SK-N-SH (cell line): ENCODE measurements around the gene EHD3. TPM values are rescaled to one million over a fixed set of nuclear protein-coding genes. Genes with fewer than 3 reads are reported as not detected.

ENCODE experiments used
- CTCF ChIA-PET: fragments of 300-600, 350-600 bp; formaldehyde crosslinking; extraction: SDS; loops from one replicate; lab custom pipeline; 2021; lab: Yijun Ruan, JAX
- POLR2A ChIA-PET: fragments of 350-600 bp; sonication (Branson Sonifier 250); formaldehyde crosslinking; extraction: SDS; loops from one replicate; lab custom pipeline; 2020; ENCODE audit warnings: antibody characterized with exemption, inconsistent platforms; lab: Yijun Ruan, JAX
- DNase-seq: peaks from one replicate; pipeline ENCODE4 v3.0.0; 2012
- H2AFZ ChIP-seq: fragments of 200-600 bp; sonication (generic); 2 replicates; pipeline ENCODE4 v1.8.1; 2016; ENCODE audit warnings: antibody characterized with exemption, mild to moderate bottlenecking, low read depth
- H3F3A ChIP-seq: fragments of 200-600 bp; sonication (generic); replicated peaks from 2 replicates; pipeline ENCODE3; 2016; ENCODE audit warnings: antibody characterized with exemption, mild to moderate bottlenecking; ENCODE audit not compliant: insufficient read depth
- H3K27ac ChIP-seq, 2 experiments: fragments of 200-500 bp in 1 of 2; fragments of 200-600 bp in 1 of 2; sonication (Bioruptor generic) in 1 of 2; sonication (generic), shearing (Covaris generic) in 1 of 2; 2 replicates each; pipeline versions ENCODE4 v1.5.1 to v1.6.1; 2014 to 2016; ENCODE audit warnings: low read depth in 2 of 2, inconsistent platforms in 1 of 2, low read length in 1 of 2, mild to moderate bottlenecking in 1 of 2, mixed read lengths in 1 of 2
- H3K27me3 ChIP-seq: fragments of 200-600 bp; sonication (generic), shearing (Covaris generic); 2 replicates; pipeline ENCODE4 v1.6.1; 2016; ENCODE audit warnings: mixed run types; ENCODE audit not compliant: insufficient read depth
- H3K36me3 ChIP-seq, 2 experiments: fragments of 200-500 bp in 1 of 2; fragments of 200-600 bp in 1 of 2; sonication (Bioruptor generic) in 1 of 2; sonication (generic) in 1 of 2; replicated peaks in 1 of 2; 2 replicates each; pipeline versions ENCODE3 to v1.5.1; 2014 to 2016; ENCODE audit warnings: low read length in 1 of 2, mild to moderate bottlenecking in 1 of 2; ENCODE audit not compliant: insufficient read depth in 2 of 2, control insufficient read depth in 1 of 2
- H3K4me1 ChIP-seq, 2 experiments: fragments of 200-500 bp in 1 of 2; fragments of 200-600 bp in 1 of 2; sonication (Bioruptor generic) in 1 of 2; sonication (generic), shearing (Covaris generic) in 1 of 2; 2 replicates each; pipeline versions ENCODE4 v1.5.1 to v1.6.1; 2014 to 2016; ENCODE audit warnings: low read depth in 1 of 2, low read length in 1 of 2, mixed run types in 1 of 2; ENCODE audit not compliant: insufficient read depth in 2 of 2, control insufficient read depth in 1 of 2
- H3K4me2 ChIP-seq: fragments of 200-600 bp; sonication (generic), shearing (Covaris generic); 2 replicates; pipeline ENCODE4 v1.6.1; 2017; ENCODE audit warnings: mixed run types
- H3K4me3 ChIP-seq, 2 experiments: fragments of 200-500 bp in 1 of 2; fragments of 200-600 bp in 1 of 2; sonication (Bioruptor generic) in 1 of 2; sonication (generic), shearing (Covaris generic) in 1 of 2; 2 replicates each; pipeline versions ENCODE4 v1.5.1 to v1.8.1; 2014 to 2016; ENCODE audit warnings: low read depth in 2 of 2, inconsistent platforms in 1 of 2, low read length in 1 of 2, mild to moderate bottlenecking in 1 of 2, mixed read lengths in 1 of 2, moderate library complexity in 1 of 2
- H3K79me2 ChIP-seq: fragments of 200-600 bp; sonication (generic); 2 replicates; pipeline ENCODE4 v1.8.1; 2017; ENCODE audit warnings: mild to moderate bottlenecking; ENCODE audit not compliant: insufficient read depth
- H3K9ac ChIP-seq: fragments of 200-600 bp; sonication (generic); 2 replicates; pipeline ENCODE4 v1.6.1; 2017; ENCODE audit warnings: mixed run types
- H3K9me2 ChIP-seq: fragments of 200-600 bp; sonication (generic); 2 replicates; pipeline ENCODE4 v1.6.1; 2017; ENCODE audit warnings: mixed run types
- H3K9me3 ChIP-seq: fragments of 200-600 bp; sonication (generic); 2 replicates; pipeline ENCODE4 v1.6.1; 2017; ENCODE audit warnings: mixed run types, mild to moderate bottlenecking, moderate library complexity
- H4K20me1 ChIP-seq: fragments of 200-600 bp; sonication (generic); 2 replicates; pipeline ENCODE4 v1.6.1; 2017; ENCODE audit warnings: mild to moderate bottlenecking, mixed run types; ENCODE audit not compliant: insufficient read depth
- CHD2 ChIP-seq: fragments of 150-350 bp; IDR thresholded peaks from 2 replicates; pipeline ENCODE4 v1.6.1; 2018; ENCODE audit warnings: low read length; ENCODE audit not compliant: partially characterized antibody
- ELF1 ChIP-seq: IDR thresholded peaks from 2 replicates; pipeline ENCODE4 v1.4.0; 2012
- EZH2phosphoT487 ChIP-seq: fragments of 200-600 bp; sonication (generic); IDR thresholded peaks from 2 replicates; pipeline ENCODE4 v1.6.1; 2017; ENCODE audit warnings: low read depth, mixed run types, mild to moderate bottlenecking, antibody characterized with exemption, moderate library complexity, borderline replicate concordance
- FOSL2 ChIP-seq: IDR thresholded peaks from 2 replicates; pipeline ENCODE4 v1.4.0; 2012; ENCODE audit warnings: low read depth, mild to moderate bottlenecking, moderate library complexity, borderline replicate concordance
- FOXJ3 ChIP-seq: sonication (generic); formaldehyde crosslinking; IDR thresholded peaks from 2 replicates; pipeline ENCODE4 v1.5.1; 2020; ENCODE audit warnings: mild to moderate bottlenecking, missing genetic modification reagents
- GABPA ChIP-seq: IDR thresholded peaks from 2 replicates; pipeline ENCODE4 v1.4.0; 2012; ENCODE audit warnings: low read depth, mild to moderate bottlenecking
- GATA2 ChIP-seq: sonication (generic); formaldehyde crosslinking; IDR thresholded peaks from 2 replicates; pipeline ENCODE4 v1.5.0; 2020; ENCODE audit warnings: mild to moderate bottlenecking, missing genetic modification reagents
- JUND ChIP-seq: IDR thresholded peaks from 2 replicates; pipeline ENCODE4 v1.4.0; 2012
- MEF2A ChIP-seq: IDR thresholded peaks from 2 replicates; pipeline ENCODE4 v1.4.0; 2012; ENCODE audit warnings: low read depth, borderline replicate concordance
- NFIC ChIP-seq: IDR thresholded peaks from 2 replicates; pipeline ENCODE4 v1.4.0; 2012; ENCODE audit warnings: borderline replicate concordance
- NRF1 ChIP-seq: IDR thresholded peaks from 2 replicates; pipeline ENCODE4 v1.6.1; 2012; ENCODE audit warnings: low read depth, mild to moderate bottlenecking, low read length
- POLR2AphosphoS5 ChIP-seq: IDR thresholded peaks from 2 replicates; pipeline ENCODE4 v1.6.1; 2012; ENCODE audit warnings: low read depth, low read length
- RFX5 ChIP-seq: IDR thresholded peaks from 2 replicates; pipeline ENCODE4 v1.6.1; 2012; ENCODE audit warnings: mild to moderate bottlenecking, improper control_type of control experiment, low read length
- SIN3A ChIP-seq: IDR thresholded peaks from 2 replicates; pipeline ENCODE4 v1.6.1; 2012; ENCODE audit warnings: low read depth, mild to moderate bottlenecking, low read length, moderate library complexity, borderline replicate concordance
- TCF12 ChIP-seq: IDR thresholded peaks from 2 replicates; pipeline ENCODE4 v1.4.0; 2012
- TEAD4 ChIP-seq: IDR thresholded peaks from 2 replicates; pipeline ENCODE4 v1.4.0; 2012; ENCODE audit warnings: mild to moderate bottlenecking, borderline replicate concordance; ENCODE audit not compliant: insufficient read depth
- WGBS: methylation state at CpG from one replicate; pipeline ENCODE4 v1.1.6; 2017; ENCODE audit warnings: low lambda C conversion rate; 5-methylcytosine and 5-hydroxymethylcytosine counted together
- polyA plus RNA-seq, 3 experiments: library from polyadenylated mRNA; depleted of rRNA; stranded (reverse); fragments of >200 nt; gene quantifications; 2 replicates each; pipeline ENCODE4 v1.2.3, GENCODE V29; 2012
- TF ChIP-seq, protein P1 (sequence below): fragments of 200-600 bp; sonication (generic); IDR thresholded peaks from 2 replicates; pipeline ENCODE4 v1.6.1; 2017; ENCODE audit warnings: antibody characterized with exemption, mild to moderate bottlenecking, moderate library complexity
- TF ChIP-seq, protein P2 (sequence below): IDR thresholded peaks from 2 replicates; pipeline ENCODE4 v1.4.0; 2012; ENCODE audit warnings: low read depth, borderline replicate concordance
- TF ChIP-seq, protein P3 (sequence below): IDR thresholded peaks from 2 replicates; pipeline ENCODE4; 2012

The EHD3 gene
- polyA plus RNA-seq, 1 of the 3 experiments (the other 2 are of a cell fraction) = 45.4 TPM

DNA sequence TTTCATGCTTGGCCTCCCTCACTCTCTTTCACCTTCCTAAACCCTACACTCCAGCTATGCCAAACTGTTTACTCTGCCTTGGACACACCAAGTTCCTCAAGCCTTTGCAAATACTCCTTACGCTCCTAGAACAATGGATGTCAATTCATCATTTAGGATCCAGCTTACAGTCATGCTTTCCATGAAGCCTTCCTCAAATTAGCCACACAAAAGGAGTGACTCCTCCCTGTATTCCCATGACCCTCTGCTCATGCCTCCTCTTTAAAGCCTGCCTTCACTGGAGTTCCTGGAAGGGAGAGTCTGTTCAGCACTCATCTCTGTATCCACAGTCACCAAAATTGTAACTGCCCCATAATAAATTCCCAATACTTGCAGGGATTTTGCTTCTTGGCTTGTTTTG is 721 bp upstream of the EHD3 start:
- Histone ChIP-seq H3K27me3 (no peaks in the 10 kb centered on the region), H3K79me2 (peaks cover 39% of the 10 kb centered on the region), H3F3A (no peaks in the 10 kb centered on the region), H3K9me2 (no peaks in the 10 kb centered on the region), H4K20me1 (peaks cover 24% of the 10 kb centered on the region), H3K4me2 (peak overlapping the region; percentile 95), H3K4me3 (peak overlapping the region in 1 of 2 experiments; percentile 89; a peak in 1 of 4 replicates), H3K36me3 (peaks cover 2 to 6% of the 10 kb centered on the region in 2 experiments), H3K9ac (no peak overlapping the region), H3K9me3 (no peaks in the 10 kb centered on the region), H2AFZ (peak overlapping the region; percentile 45; the same call in 1 of the 2 replicates), H3K27ac (peak overlapping the region in 1 of 2 experiments; percentile 39; a peak in 1 of 4 replicates), H3K4me1 (peaks cover 14 to 34% of the 10 kb centered on the region in 2 experiments; a peak in 3 of 4 replicates)
- POLR2A ChIA-PET = interaction anchor here (0.7 to 0.9 kb wide), 2 partner anchors 100 to 1315 kb away, joined by 3 read pairs; no protein-coding TSS in a partner anchor
- no peak for TF ChIP-seq FOXJ3
- TF ChIP-seq, protein P1, sequence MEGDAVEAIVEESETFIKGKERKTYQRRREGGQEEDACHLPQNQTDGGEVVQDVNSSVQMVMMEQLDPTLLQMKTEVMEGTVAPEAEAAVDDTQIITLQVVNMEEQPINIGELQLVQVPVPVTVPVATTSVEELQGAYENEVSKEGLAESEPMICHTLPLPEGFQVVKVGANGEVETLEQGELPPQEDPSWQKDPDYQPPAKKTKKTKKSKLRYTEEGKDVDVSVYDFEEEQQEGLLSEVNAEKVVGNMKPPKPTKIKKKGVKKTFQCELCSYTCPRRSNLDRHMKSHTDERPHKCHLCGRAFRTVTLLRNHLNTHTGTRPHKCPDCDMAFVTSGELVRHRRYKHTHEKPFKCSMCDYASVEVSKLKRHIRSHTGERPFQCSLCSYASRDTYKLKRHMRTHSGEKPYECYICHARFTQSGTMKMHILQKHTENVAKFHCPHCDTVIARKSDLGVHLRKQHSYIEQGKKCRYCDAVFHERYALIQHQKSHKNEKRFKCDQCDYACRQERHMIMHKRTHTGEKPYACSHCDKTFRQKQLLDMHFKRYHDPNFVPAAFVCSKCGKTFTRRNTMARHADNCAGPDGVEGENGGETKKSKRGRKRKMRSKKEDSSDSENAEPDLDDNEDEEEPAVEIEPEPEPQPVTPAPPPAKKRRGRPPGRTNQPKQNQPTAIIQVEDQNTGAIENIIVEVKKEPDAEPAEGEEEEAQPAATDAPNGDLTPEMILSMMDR = no peak
- TF ChIP-seq ELF1 = no peak
- no peak for TF ChIP-seq GATA2 (CRISPR knock-in tag)
- TF ChIP-seq EZH2phosphoT487 = no peak
- no peak for TF ChIP-seq MEF2A
- TF ChIP-seq SIN3A = no peak
- no peak for TF ChIP-seq TEAD4
- TF ChIP-seq NFIC = no peak
- TF ChIP-seq GABPA = no peak
- DNase-seq = no peak
- CTCF ChIA-PET = interaction anchor here (0.6 to 12.4 kb wide), 37 partner anchors 8 to 1068 kb away, joined by 3 to 185 read pairs (median 5); partner anchors contain the start of genes CAPN14 and GALNT14
- WGBS = 100% methylated on average over 1 of the region's 1 CpG

- Histone ChIP-seq H3K36me3 (peaks cover 2 to 6% of the 10 kb centered on the region in 2 experiments), H3F3A (no peaks in the 10 kb centered on the region), H3K4me1 (peaks cover 20 to 50% of the 10 kb centered on the region in 2 experiments; a peak in 3 of 4 replicates), H3K9me2 (no peaks in the 10 kb centered on the region), H3K79me2 (peaks cover 46% of the 10 kb centered on the region), H3K9me3 (no peaks in the 10 kb centered on the region), H3K4me3 (peak overlapping the region; percentile 74 to 89), H4K20me1 (peaks cover 40% of the 10 kb centered on the region), H3K27me3 (no peaks in the 10 kb centered on the region), H3K4me2 (peak overlapping the region; percentile 95), H3K9ac (peak overlapping the region; percentile 75), H3K27ac (peak overlapping the region in 1 of 2 experiments; percentile 92; a peak in 2 of 4 replicates), H2AFZ (peak overlapping the region; percentile 74; the same call in 1 of the 2 replicates)
- peak; percentile 48 for DNase-seq
- TF ChIP-seq, protein P2, sequence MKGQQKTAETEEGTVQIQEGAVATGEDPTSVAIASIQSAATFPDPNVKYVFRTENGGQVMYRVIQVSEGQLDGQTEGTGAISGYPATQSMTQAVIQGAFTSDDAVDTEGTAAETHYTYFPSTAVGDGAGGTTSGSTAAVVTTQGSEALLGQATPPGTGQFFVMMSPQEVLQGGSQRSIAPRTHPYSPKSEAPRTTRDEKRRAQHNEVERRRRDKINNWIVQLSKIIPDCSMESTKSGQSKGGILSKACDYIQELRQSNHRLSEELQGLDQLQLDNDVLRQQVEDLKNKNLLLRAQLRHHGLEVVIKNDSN = no peak
- no peak for TF ChIP-seq NRF1
- TF ChIP-seq, protein P3, sequence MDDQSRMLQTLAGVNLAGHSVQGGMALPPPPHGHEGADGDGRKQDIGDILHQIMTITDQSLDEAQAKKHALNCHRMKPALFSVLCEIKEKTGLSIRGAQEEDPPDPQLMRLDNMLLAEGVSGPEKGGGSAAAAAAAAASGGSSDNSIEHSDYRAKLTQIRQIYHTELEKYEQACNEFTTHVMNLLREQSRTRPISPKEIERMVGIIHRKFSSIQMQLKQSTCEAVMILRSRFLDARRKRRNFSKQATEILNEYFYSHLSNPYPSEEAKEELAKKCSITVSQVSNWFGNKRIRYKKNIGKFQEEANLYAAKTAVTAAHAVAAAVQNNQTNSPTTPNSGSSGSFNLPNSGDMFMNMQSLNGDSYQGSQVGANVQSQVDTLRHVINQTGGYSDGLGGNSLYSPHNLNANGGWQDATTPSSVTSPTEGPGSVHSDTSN = no peak
- no peak for TF ChIP-seq TCF12
- no peak for TF ChIP-seq MEF2A
- TF ChIP-seq FOSL2 = no peak
- no peak for TF ChIP-seq POLR2AphosphoS5
- no peak for TF ChIP-seq JUND
- TF ChIP-seq CHD2 = no peak
- TF ChIP-seq TEAD4 = no peak
- TF ChIP-seq RFX5 = no peak
- CTCF ChIA-PET = interaction anchor here (0.9 to 12.4 kb wide), 18 partner anchors 9 to 523 kb away, joined by 3 to 185 read pairs (median 8); partner anchors contain the start of gene GALNT14
- POLR2A ChIA-PET = interaction anchor here (1.2 to 1.6 kb wide), 2 partner anchors 22 to 813 kb away, joined by 4 read pairs; no protein-coding TSS in a partner anchor
- WGBS = 66% methylated on average over 11 of the region's 17 CpGs
Observed at GRCh38 chr2:31234683-31235503, 941 bp downstream of the EHD3 start.
